GM12878 (cell line): ENCODE measurements around the gene HID1. TPM values are rescaled to one million over a fixed set of nuclear protein-coding genes. Genes with fewer than 3 reads are reported as not detected.

Experiments
- ATAC-seq: fragments of 200-7000 bp; cut with Tn5 transposase; 3 replicates; pipeline ENCODE4 v1.9.1; 2020; ENCODE audit warnings: mild to moderate bottlenecking, moderate library complexity
- BruUV-seq: library from RNA; stranded (reverse); fragments of 400-500 nt; replicated peaks from 2 replicates; lab custom pipeline; 2021; lab: Mats Ljungman, UMichigan
- CTCF ChIA-PET: fragments of 300-600 bp; sonication (Branson Sonifier 250); formaldehyde crosslinking; extraction: SDS; loops from one replicate; lab custom pipeline; 2021; ENCODE audit warnings: inconsistent platforms; lab: Yijun Ruan, JAX
- POLR2A ChIA-PET: fragments of 350-600 bp; formaldehyde crosslinking; extraction: SDS; loops from one replicate; lab custom pipeline; 2021; ENCODE audit warnings: inconsistent platforms; lab: Charles Lee
- RAD21 ChIA-PET: fragments of 300-600 bp; sonication (Branson Sonifier 250); formaldehyde crosslinking; loops from one replicate; lab custom pipeline; 2023; ENCODE audit warnings: antibody characterized with exemption; ENCODE audit not compliant: unreplicated experiment; lab: Charles Lee
- SMC1A ChIA-PET: fragments of 300-600 bp; sonication (Branson Sonifier 250); formaldehyde crosslinking; loops from one replicate; lab custom pipeline; 2023; ENCODE audit not compliant: unreplicated experiment, uncharacterized antibody; lab: Charles Lee
- DNase-seq: peaks from one replicate; pipeline ENCODE4 v3.0.0-alpha.2; 2011; ENCODE audit warnings: low read depth, low spot score
- FAIRE-seq: peaks from 3 replicates; lab custom pipeline; 2011; peaks lifted over from hg19 to GRCh38; lab: Jason Lieb, UNC
- H2AFZ ChIP-seq: 2 replicates; pipeline ENCODE4 v1.6.0; 2011; ENCODE audit warnings: low read depth, low read length, control low read depth; ENCODE audit not compliant: control insufficient read depth
- H3K27ac ChIP-seq: 2 replicates; pipeline ENCODE4 v1.5.1; 2011; ENCODE audit warnings: control low read depth; ENCODE audit not compliant: control insufficient read depth, insufficient read depth
- H3K27me3 ChIP-seq, 2 experiments: replicated peaks in 1 of 2; 2 replicates each; pipeline versions ENCODE4 v1.6.0 to v1.6.1; 2011; ENCODE audit warnings: low read length in 1 of 2; ENCODE audit not compliant: control insufficient read depth in 2 of 2, insufficient read depth in 2 of 2
- H3K36me3 ChIP-seq, 2 experiments: 2 replicates each; pipeline ENCODE4 v1.5.1; 2011; ENCODE audit warnings: low read length in 1 of 2; ENCODE audit not compliant: control insufficient read depth in 2 of 2, insufficient read depth in 2 of 2
- H3K4me1 ChIP-seq: 2 replicates; pipeline ENCODE4 v1.6.1; 2011; ENCODE audit warnings: mild to moderate bottlenecking, low read length, moderate library complexity, mixed read lengths; ENCODE audit not compliant: control insufficient read depth, insufficient read depth
- H3K4me2 ChIP-seq: 2 replicates; pipeline ENCODE4 v1.6.0; 2011; ENCODE audit warnings: control low read depth; ENCODE audit not compliant: control insufficient read depth, insufficient read depth
- H3K4me3 ChIP-seq: fragments of 200-600 bp; sonication (generic); 2 replicates; pipeline ENCODE4 v1.5.1; 2016
- H3K79me2 ChIP-seq: 2 replicates; pipeline ENCODE4 v1.6.0; 2011; ENCODE audit warnings: low read length; ENCODE audit not compliant: control insufficient read depth, insufficient read depth
- H3K9ac ChIP-seq: 2 replicates; pipeline ENCODE4 v1.8.0; 2011; ENCODE audit warnings: low read length, control low read depth, mixed read lengths; ENCODE audit not compliant: control insufficient read depth, insufficient read depth
- H3K9me3 ChIP-seq: replicated peaks from 3 replicates; pipeline ENCODE4 v1.5.1; 2011; ENCODE audit warnings: mild to moderate bottlenecking, low read length; ENCODE audit not compliant: control insufficient read depth, insufficient read depth
- H4K20me1 ChIP-seq: 2 replicates; pipeline ENCODE4 v1.6.0; 2011; ENCODE audit not compliant: control insufficient read depth, insufficient read depth
- BMI1 ChIP-seq: fragments of 450-650 bp; IDR thresholded peaks from 2 replicates; pipeline ENCODE4 v1.6.1; 2016; ENCODE audit warnings: mild to moderate bottlenecking, moderate library complexity, borderline replicate concordance
- ETV6 ChIP-seq, 2 experiments: fragments of 450-650 bp in 1 of 2; IDR thresholded peaks in 1 of 2; conservative IDR thresholded peaks in 1 of 2; 2 replicates each; pipeline ENCODE4 v1.6.1; 2014; ENCODE audit warnings: antibody characterized with exemption in 1 of 2, borderline replicate concordance in 1 of 2, low read depth in 1 of 2, mild to moderate bottlenecking in 1 of 2, moderate library complexity in 1 of 2
- FOXM1 ChIP-seq: IDR thresholded peaks from 2 replicates; pipeline ENCODE4 v1.6.1; 2012; ENCODE audit warnings: low read depth, mild to moderate bottlenecking, inconsistent platforms, low read length, moderate library complexity
- GATAD2B ChIP-seq: fragments of 450-650 bp; conservative IDR thresholded peaks from 2 replicates; pipeline ENCODE4 v1.6.1; 2017; ENCODE audit warnings: low read depth, mild to moderate bottlenecking, moderate library complexity
- HDGF ChIP-seq: fragments of 450-650 bp; IDR thresholded peaks from 2 replicates; pipeline ENCODE4 v1.6.1; 2016; ENCODE audit warnings: antibody characterized with exemption
- IRF3 ChIP-seq: fragments of 450-650 bp; IDR thresholded peaks from 2 replicates; pipeline ENCODE4 v1.6.1; 2014; ENCODE audit warnings: mild to moderate bottlenecking
- MEF2A ChIP-seq: IDR thresholded peaks from 2 replicates; pipeline ENCODE4 v1.6.1; 2011; ENCODE audit warnings: low read depth, mild to moderate bottlenecking, low read length, moderate library complexity; ENCODE audit not compliant: insufficient read depth
- RAD51 ChIP-seq: fragments of 450-650 bp; IDR thresholded peaks from 2 replicates; pipeline ENCODE4 v1.6.1; 2016; ENCODE audit warnings: moderate library complexity, mild to moderate bottlenecking, inconsistent platforms
- RFX5 ChIP-seq: IDR thresholded peaks from 2 replicates; pipeline ENCODE4 v1.6.1; 2011; ENCODE audit warnings: low read depth, low read length, improper control_type of control experiment
- SKIL ChIP-seq: fragments of 450-650 bp; IDR thresholded peaks from 2 replicates; pipeline ENCODE4 v1.6.1; 2017; ENCODE audit warnings: mild to moderate bottlenecking, low read depth, inconsistent platforms; ENCODE audit not compliant: poor library complexity, severe bottlenecking
- STAT3 ChIP-seq: IDR thresholded peaks from 2 replicates; pipeline ENCODE4 v1.6.1; 2011; ENCODE audit warnings: low read depth, low read length, improper control_type of control experiment
- TAF1 ChIP-seq: IDR thresholded peaks from 2 replicates; pipeline ENCODE4 v1.6.1; 2011; ENCODE audit warnings: mild to moderate bottlenecking, low read depth, low read length, borderline replicate concordance
- ZBTB40 ChIP-seq: fragments of 450-650 bp; IDR thresholded peaks from 2 replicates; pipeline ENCODE4 v1.6.1; 2016; ENCODE audit warnings: mild to moderate bottlenecking, moderate library complexity, borderline replicate concordance
- ZNF207 ChIP-seq: fragments of 450-650 bp; IDR thresholded peaks from 2 replicates; pipeline ENCODE4 v1.6.1; 2014; ENCODE audit warnings: antibody characterized with exemption, mild to moderate bottlenecking, borderline replicate concordance
- ZNF274 ChIP-seq: IDR thresholded peaks from one replicate; pipeline ENCODE4 v1.8.0; 2011; ENCODE audit not compliant: insufficient read length, insufficient read depth
- WGBS: methylation state at CpG from one replicate; pipeline ENCODE4 v1.1.6; 2016; ENCODE audit warnings: low lambda C conversion rate; ENCODE audit not compliant: insufficient replicate concordance, insufficient coverage; ENCODE audit errors: missing lambda C conversion rate; 5-methylcytosine and 5-hydroxymethylcytosine counted together
- in situ Hi-C: fragments of 300-500 bp; cut with MboI; formaldehyde crosslinking; loops from 9 replicates; pipeline ENCODE4 v1.14.3; 2018; ENCODE audit warnings: mixed read lengths
- intact Hi-C: fragments of 100-400 bp; cut with micrococcal nuclease; formaldehyde crosslinking; loops from one replicate; pipeline ENCODE4 v1.14.2; 2022; ENCODE audit not compliant: unreplicated experiment
- polyA plus RNA-seq, 11 experiments: library from polyadenylated mRNA; depleted of rRNA in 4 of 11; unstranded in 6 of 11; stranded (reverse) in 5 of 11; fragments of >200 nt; fragmentation: Nextera tagmentation in 4 of 11; fragmentation: Illumina TruSeq in 1 of 11; extraction: Ambion mirVana in 4 of 11; extraction: Trizol in 1 of 11; gene quantifications; 1 replicate in 1 of 11; 2 replicates in 10 of 11; pipeline versions ENCODE4 v1.2.1 to v1.2.3, GENCODE V29; 2011 to 2016; ENCODE audit warnings: inconsistent platforms in 2 of 11, missing spikeins in 2 of 11, low read depth in 1 of 11
- total RNA-seq, 4 experiments: library from RNA; depleted of rRNA in 3 of 4; stranded (reverse); fragments of >200 nt in 3 of 4; fragmentation: Illumina TruSeq in 1 of 4; extraction: Trizol in 1 of 4; gene quantifications; 2 replicates each; pipeline versions ENCODE4 v1.2.1 to v1.2.3, GENCODE V29; 2013 to 2021

The HID1 gene
- total and polyA plus RNA-seq, 10 of the 15 experiments (the other 5 are each of a cell fraction or from before 2014, with no cell fraction given): 0.04 to 0.77 (median 0.32) TPM; not detected in 2

GRCh38 chr17:74981318-74981978, 8.9 kb upstream of the HID1 start:
- peak overlapping the region; percentile 56 for H3K9ac ChIP-seq
- intact Hi-C loops (no loop called here), in situ Hi-C loops (no loop called here)
- H3K36me3 ChIP-seq: no peaks in the 10 kb centered on the region
- peak overlapping the region; percentile 99 for H3K4me2 ChIP-seq
- FAIRE-seq (no peak), ATAC-seq (peak; percentile 21; the same call in 2 of the 3 replicates), DNase-seq (no peak)
- H3K27me3 ChIP-seq: peaks cover 0 to 6% of the 10 kb centered on the region in 2 experiments; a peak in 2 of 4 replicates
- BruUV-seq: no TSS peak
- peaks cover 8% of the 10 kb centered on the region for H3K4me1 ChIP-seq
- WGBS: 64% methylated on average over 16 of the region's 16 CpGs
- peak overlapping the region; percentile 57 for H3K4me3 ChIP-seq
- ChIA-PET SMC1A (no interaction called here), RAD21 (no interaction called here), CTCF (no interaction called here), POLR2A (no interaction called here)
- no peaks in the 10 kb centered on the region for H3K79me2 ChIP-seq
- H4K20me1 ChIP-seq: no peaks in the 10 kb centered on the region
- H3K27ac ChIP-seq: no peak overlapping the region
- peak overlapping the region; percentile 92 for H2AFZ ChIP-seq
- TF ChIP-seq SKIL (no peak), GATAD2B (no peak), ZNF207 (no peak), TAF1 (no peak), ZNF274 (no peak), ETV6 (conservative IDR thresholded peaks at IDR 0.05 in 1 of 2, IDR thresholded peaks at IDR 0.05 in 1 of 2; ENCODE audit: borderline replicate concordance in 1 of 2, low read depth in 1 of 2) (no peak), ZBTB40 (no peak), BMI1 (no peak), STAT3 (no peak), RAD51 (no peak), IRF3 (no peak), MEF2A (no peak), RFX5 (no peak), HDGF (no peak), FOXM1 (no peak)
- H3K9me3 ChIP-seq: no peaks in the 10 kb centered on the region
